ENCODE data around the gene CAMK1D.

CAMK1D gene

DNA sequence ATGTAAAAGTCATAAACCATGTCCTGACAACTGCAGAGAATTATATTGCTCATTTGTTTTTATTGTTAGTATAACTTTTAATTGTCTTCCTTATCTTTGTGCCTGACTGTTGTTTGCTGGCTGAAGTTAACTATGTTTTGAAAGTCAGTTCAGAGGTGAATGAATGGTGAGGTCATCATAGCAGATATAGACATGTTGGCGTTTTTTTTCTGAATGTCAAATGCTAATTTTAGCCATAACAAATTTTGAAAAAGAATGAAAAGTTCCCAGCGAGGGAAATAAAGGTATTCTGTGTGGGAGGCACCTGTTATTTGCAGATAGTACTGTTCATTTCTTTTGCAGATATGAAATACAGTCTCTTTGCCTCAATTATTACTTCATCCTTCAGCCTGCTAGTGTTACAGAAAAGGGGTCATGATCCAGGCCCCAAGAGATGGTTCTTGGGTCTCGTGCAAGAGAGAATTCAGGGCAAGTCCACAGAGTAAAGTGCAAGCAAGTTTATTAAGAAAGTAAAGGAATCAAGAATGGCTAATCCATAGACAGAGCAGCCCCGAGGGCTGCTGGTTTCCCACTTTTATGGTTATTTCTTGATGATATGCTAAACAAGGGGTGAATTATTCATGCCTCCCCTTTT, 96.5 kb downstream of the CAMK1D start:
- peaks cover 3% of the 10 kb centered on the region in 2 donors for H3K9me3 Mint-ChIP-seq

DNA sequence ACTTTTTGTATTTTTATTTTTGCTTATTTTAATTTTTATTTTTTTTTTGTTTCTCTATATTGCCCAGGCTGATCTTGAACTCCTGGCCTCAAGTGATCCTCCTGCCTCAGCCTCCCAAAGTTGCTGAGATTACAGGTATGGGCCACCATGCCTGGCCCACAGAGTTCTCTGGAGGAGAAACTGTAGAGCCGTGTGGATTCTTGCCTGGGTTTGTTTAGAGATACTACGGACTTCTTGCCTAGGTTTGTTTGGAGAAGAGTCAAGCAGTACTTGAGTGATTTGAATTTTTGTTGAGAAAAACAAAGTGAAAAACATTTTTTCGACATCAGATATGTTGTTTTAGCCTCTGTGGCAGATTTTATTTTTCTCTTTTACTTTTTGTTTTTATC, 99.0 kb downstream of the CAMK1D start:
- ATAC-seq (replicated peaks) (no peak), DNase-seq (no peak)
- H3K9me3 Mint-ChIP-seq = peaks cover under 1 to 3% of the 10 kb centered on the region in 2 donors
- peaks cover 0 to 9% of the 10 kb centered on the region in 2 donors for H3K36me3 Mint-ChIP-seq
- no peaks in the 10 kb centered on the region for H3K27me3 Mint-ChIP-seq
- peaks cover 46 to 76% of the 10 kb centered on the region in 2 donors for H3K4me1 Mint-ChIP-seq
- peak overlapping the region; percentile 67 to 72 for H3K4me3 Mint-ChIP-seq
- H3K27ac Mint-ChIP-seq = peak overlapping the region; percentile 91

More for the DNA sequence above, 96.5 kb downstream of the CAMK1D start:
- no peak for DNase-seq
- peak; percentile 49 to 64 for ATAC-seq (replicated peaks)
- Mint-ChIP-seq H3K4me1 (peaks cover 43 to 65% of the 10 kb centered on the region in 2 donors), H3K27me3 (no peaks in the 10 kb centered on the region), H3K36me3 (peaks cover 3 to 12% of the 10 kb centered on the region in 2 donors), H3K27ac (peak overlapping the region; percentile 20), H3K4me3 (peak overlapping the region; percentile 4 to 35)

DNA sequence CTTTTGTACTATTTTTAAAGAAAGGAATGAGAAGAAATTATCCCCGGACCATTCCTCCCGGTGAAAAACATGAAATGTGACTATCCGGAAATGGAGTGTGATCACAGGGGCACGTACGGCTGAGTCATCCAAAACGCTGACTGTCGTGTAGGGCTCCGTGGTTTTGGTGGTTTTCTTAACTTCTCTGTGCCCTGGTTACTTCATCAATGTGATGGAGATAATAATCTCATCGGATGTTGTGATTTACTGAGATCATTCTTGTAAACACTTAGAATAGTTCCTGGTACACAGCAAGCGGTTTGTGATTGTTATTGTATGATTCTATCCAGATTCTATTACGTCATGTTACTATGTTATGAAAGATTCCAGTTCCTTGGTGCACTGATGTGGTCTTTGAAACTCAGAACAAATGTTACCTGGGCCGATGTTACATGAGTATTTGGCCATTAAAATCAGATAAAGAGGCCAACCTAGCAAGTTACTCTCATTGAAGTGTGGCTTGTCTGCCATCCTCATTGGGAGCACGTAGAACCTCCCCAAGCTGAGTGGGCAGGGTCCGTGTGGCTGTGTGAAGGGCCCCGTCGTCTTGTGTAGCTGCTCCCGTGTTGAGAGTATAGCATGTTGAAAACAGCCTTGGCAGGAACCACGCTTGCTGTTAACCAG, 99.5 kb downstream of the CAMK1D start:
- ATAC-seq (replicated peaks) (peak; percentile 92 to 96), DNase-seq (peak; percentile 39)
- Mint-ChIP-seq H3K36me3 (peaks cover 0 to 11% of the 10 kb centered on the region in 2 donors), H3K27me3 (no peaks in the 10 kb centered on the region), H3K4me1 (peaks cover 46 to 80% of the 10 kb centered on the region in 2 donors), H3K27ac (peak overlapping the region; percentile 91), H3K9me3 (peaks cover 0 to 3% of the 10 kb centered on the region in 2 donors), H3K4me3 (peak overlapping the region; percentile 67 to 72)

DNA sequence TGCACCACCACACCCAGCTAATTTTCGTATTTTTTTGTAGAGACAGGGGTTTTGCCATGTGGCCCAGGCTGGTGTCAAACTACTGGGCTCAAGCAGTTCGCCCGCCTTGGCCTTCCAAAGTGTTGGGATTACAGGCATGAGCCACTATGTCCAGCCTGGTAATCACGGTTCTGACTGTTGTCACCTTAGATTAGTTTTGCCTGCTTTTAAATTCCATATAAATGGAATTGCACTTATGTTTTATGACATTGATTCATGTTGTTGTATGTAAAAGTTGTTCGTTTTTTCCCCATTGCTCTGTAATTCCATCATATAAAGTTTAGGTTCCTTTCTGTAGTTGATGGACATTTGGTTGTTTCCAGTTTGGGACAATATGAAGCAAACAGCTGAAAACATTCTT, 106.0 kb downstream of the CAMK1D start:
- Mint-ChIP-seq H3K36me3 (peaks cover 0 to 16% of the 10 kb centered on the region in 2 donors), H3K4me1 (peaks cover 31 to 54% of the 10 kb centered on the region in 2 donors), H3K27me3 (no peaks in the 10 kb centered on the region), H3K9me3 (no peaks in the 10 kb centered on the region), H3K27ac (peak overlapping the region; percentile 71), H3K4me3 (no peak overlapping the region)
- DNase-seq = no peak
- ATAC-seq (replicated peaks) = no peak

DNA sequence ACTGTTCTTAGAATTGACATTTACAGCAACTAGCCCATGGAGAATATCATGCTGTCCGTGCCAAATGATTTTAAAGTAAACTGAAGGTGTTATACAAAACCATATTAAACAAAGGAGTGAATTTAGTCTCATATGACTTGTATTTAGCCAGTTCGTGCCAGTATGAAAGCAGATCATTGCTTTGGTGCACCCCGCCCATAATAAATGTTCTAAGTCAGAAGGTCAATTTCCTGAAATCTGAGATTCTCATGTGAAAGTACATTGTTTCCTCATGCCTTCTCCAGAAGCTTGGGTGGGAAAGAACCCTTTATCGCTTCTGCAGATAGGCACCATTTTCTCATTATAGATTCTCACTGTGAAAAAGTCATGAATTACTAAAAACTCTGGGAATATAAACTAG, 106.4 kb downstream of the CAMK1D start:
- Mint-ChIP-seq H3K4me3 (no peak overlapping the region), H3K4me1 (peaks cover 28 to 54% of the 10 kb centered on the region in 2 donors), H3K36me3 (peaks cover 0 to 16% of the 10 kb centered on the region in 2 donors), H3K9me3 (no peaks in the 10 kb centered on the region), H3K27ac (peak overlapping the region; percentile 17), H3K27me3 (no peaks in the 10 kb centered on the region)
- ATAC-seq (replicated peaks) = no peak
- no peak for DNase-seq

DNA sequence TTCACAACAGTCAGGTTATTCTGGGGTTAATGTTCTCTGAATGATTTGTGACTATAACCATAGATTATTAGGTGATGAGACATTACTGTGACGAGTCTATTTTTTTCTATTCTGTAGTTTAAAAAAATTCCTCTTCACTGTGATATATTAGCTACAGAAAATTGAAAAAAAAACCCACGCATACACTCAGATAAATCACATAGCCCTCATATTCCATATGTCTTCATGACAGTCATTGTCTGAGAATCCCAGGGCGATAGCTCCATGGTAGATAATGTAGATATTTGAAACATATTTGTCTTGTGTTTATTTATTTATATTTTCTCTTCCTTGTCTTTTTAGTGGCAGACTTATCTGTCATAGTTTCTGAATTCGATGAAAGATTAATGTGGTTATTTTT, 110.0 kb downstream of the CAMK1D start:
- DNase-seq (no peak), ATAC-seq (replicated peaks) (no peak)
- Mint-ChIP-seq H3K27me3 (no peaks in the 10 kb centered on the region), H3K4me1 (peaks cover 31 to 56% of the 10 kb centered on the region in 2 donors), H3K36me3 (peaks cover 4 to 22% of the 10 kb centered on the region in 2 donors), H3K27ac (no peak overlapping the region), H3K4me3 (no peak overlapping the region), H3K9me3 (peaks cover 0 to 2% of the 10 kb centered on the region in 2 donors)

DNA sequence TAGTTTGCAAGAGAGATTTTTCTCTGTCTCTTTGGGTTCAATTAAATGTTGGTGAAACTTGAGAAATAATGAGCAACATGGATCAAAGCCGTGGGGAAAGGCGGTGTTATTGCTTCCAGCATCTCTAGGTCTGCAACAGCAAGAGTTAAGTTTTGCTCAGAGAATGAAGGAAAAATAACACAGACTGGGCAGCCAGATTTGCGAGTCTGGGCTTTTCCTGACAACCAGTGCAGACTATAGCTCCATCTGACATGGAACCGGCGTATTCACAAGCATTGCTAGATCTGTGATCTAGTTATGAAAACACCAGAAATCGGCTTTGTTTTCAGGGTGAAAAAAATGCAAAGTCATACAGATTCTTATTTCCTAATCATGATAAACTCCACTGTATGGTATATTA, 110.4 kb downstream of the CAMK1D start:
- Mint-ChIP-seq H3K27me3 (no peaks in the 10 kb centered on the region), H3K4me3 (no peak overlapping the region), H3K4me1 (peaks cover 31 to 57% of the 10 kb centered on the region in 2 donors), H3K9me3 (peaks cover 0 to 2% of the 10 kb centered on the region in 2 donors), H3K36me3 (peaks cover 4 to 22% of the 10 kb centered on the region in 2 donors), H3K27ac (no peak overlapping the region)
- DNase-seq (no peak), ATAC-seq (replicated peaks) (no peak)

DNA sequence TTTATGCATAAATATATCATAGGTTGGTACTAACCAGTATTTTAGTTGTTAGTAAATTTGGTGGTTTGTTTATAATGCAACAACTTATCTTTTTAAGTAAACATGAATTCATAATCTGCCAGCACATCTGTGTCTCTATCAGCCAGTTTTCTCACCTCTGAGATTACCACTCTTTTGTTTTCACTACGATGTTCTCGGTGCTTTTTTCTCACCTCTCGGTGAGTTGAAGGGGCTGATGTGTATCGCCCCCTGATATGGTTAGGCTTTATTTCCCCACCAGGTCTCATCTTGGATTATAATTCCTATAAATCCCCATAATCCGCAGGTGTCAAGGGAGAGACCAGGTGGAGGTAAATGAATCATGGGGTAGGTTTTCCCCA, 114.1 kb downstream of the CAMK1D start:
- ATAC-seq (replicated peaks) (no peak), DNase-seq (no peak)
- Mint-ChIP-seq H3K4me1 (peaks cover 26 to 66% of the 10 kb centered on the region in 2 donors), H3K27ac (no peak overlapping the region), H3K9me3 (peaks cover 0 to 2% of the 10 kb centered on the region in 2 donors), H3K36me3 (peaks cover 4 to 20% of the 10 kb centered on the region in 2 donors), H3K27me3 (no peaks in the 10 kb centered on the region), H3K4me3 (no peak overlapping the region)

DNA sequence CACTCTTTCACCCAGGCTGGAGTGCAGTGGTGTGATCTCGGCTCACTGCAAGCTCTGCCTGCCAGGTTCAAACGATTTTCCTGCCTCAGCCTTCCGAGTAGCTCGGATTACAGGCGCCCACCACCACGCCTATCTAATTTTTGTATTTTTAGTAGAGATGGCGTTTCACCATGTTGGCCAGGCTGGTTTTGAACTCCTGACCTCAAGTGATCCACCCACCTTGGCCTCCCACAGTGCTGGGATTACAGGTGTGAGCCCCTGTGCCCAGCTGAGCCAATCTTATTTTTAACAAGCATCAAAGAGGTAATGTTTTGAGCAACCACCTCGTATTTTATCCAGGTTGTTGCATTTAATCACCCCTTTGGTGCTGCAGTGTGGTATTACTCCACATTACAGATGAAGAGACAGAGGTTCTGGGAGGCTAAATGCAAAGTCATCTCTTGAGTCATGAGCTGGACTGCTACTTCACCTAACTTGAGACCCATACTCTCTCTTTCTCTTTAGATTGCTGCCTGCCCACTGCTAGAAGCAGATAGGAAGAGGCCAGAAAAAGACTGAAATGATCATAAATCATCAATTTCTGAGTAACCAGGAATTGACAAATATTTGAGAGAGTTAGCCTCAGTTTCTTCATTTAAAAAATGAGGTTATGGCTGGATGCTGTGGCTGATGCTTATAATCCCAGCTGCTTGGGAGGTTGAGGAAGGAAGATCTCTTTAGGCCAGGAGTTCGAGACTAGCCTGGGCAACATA, 116.2 kb downstream of the CAMK1D start:
- peak overlapping the region; percentile 5 for H3K27ac Mint-ChIP-seq
- no peak overlapping the region for H3K4me3 Mint-ChIP-seq
- no peaks in the 10 kb centered on the region for H3K27me3 Mint-ChIP-seq
- no peak for ATAC-seq (replicated peaks)
- H3K9me3 Mint-ChIP-seq = peaks cover 0 to 2% of the 10 kb centered on the region in 2 donors
- peaks cover 4 to 20% of the 10 kb centered on the region in 2 donors for H3K36me3 Mint-ChIP-seq
- peaks cover 31 to 71% of the 10 kb centered on the region in 2 donors for H3K4me1 Mint-ChIP-seq
- DNase-seq = no peak

DNA sequence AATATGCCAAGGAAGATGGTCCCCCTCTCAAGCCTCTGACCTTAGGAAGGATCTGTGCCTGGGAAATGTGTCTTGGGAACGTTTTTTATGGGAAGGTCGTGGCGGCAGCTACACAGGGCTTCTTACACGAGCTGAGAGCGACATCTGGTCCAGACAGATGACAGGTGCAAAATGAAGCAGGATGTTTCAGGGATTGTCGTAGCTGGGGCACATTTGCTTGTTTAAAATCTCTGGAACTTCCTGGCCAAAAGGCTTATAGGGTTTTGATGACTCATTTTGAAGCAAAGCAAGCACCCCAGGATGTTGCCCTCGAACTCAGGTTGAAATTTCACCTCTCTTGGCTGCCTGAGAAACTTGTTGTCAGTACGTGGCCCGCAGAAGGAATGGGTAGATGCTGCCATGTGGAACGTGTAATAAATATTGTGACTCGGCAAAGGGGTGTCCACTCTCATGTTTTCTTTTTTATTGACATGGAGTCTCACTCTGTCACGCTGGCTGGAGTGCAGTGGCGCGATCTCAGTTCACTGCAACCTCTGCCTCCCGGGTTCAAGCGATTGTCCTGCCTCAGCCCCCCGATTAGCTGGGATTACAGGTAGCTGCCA, 117.5 kb downstream of the CAMK1D start:
- Mint-ChIP-seq H3K27ac (no peak overlapping the region), H3K9me3 (peaks cover 0 to 2% of the 10 kb centered on the region in 2 donors), H3K4me3 (no peak overlapping the region), H3K27me3 (no peaks in the 10 kb centered on the region), H3K4me1 (peaks cover 33 to 72% of the 10 kb centered on the region in 2 donors), H3K36me3 (peaks cover 4 to 17% of the 10 kb centered on the region in 2 donors)
- ATAC-seq (replicated peaks) = no peak
- no peak for DNase-seq

DNA sequence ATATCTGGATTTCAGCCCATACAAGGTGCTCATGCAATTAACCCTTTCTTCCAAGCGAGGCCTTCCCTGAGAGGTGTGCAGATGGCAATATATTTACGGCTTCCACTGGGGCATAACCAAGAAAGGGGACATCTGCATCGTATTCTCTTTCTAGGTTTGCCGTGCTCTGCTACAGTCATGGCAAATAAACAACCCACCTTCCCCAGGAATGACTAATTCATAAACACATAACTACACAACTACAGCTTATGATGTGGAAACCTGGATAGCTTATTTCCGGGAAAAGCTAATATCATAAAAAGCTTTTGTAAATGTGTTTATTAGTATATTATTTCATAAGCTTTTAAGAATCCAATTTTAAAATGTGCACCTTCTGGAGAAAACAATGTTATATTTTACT, 120.0 kb downstream of the CAMK1D start:
- no peaks in the 10 kb centered on the region for H3K9me3 Mint-ChIP-seq
- no peak for DNase-seq
- H3K27ac Mint-ChIP-seq = no peak overlapping the region
- no peak for ATAC-seq (replicated peaks)
- peaks cover 0 to 16% of the 10 kb centered on the region in 2 donors for H3K36me3 Mint-ChIP-seq
- no peaks in the 10 kb centered on the region for H3K27me3 Mint-ChIP-seq
- H3K4me1 Mint-ChIP-seq = peaks cover 39 to 71% of the 10 kb centered on the region in 2 donors
- H3K4me3 Mint-ChIP-seq = no peak overlapping the region

DNA sequence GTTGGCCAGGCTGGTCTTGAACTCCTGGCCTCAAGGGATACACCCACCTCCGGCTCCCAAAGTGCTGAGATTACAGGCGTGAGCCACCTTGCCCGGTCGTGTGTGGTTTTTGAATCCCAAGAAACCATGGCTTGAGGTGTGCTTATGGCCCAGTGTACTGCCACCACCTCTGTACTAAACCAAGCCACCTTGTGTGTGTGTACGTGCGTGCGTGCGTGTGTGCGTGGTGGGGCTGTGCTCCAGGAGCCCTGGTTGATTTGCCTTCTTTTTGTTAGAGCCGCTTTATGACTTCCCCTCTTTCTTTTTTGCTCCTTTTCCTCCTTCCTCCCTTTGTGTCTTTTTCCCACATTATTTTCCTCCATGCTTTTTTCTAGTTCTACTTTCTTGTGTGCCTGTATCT, 121.4 kb downstream of the CAMK1D start:
- H3K27me3 Mint-ChIP-seq = no peaks in the 10 kb centered on the region
- H3K36me3 Mint-ChIP-seq = peaks cover 7 to 27% of the 10 kb centered on the region in 2 donors
- peaks cover 0 to 2% of the 10 kb centered on the region in 2 donors for H3K9me3 Mint-ChIP-seq
- peaks cover 43 to 74% of the 10 kb centered on the region in 2 donors for H3K4me1 Mint-ChIP-seq
- ATAC-seq (replicated peaks) = no peak
- no peak overlapping the region for H3K4me3 Mint-ChIP-seq
- no peak for DNase-seq
- no peak overlapping the region for H3K27ac Mint-ChIP-seq

DNA sequence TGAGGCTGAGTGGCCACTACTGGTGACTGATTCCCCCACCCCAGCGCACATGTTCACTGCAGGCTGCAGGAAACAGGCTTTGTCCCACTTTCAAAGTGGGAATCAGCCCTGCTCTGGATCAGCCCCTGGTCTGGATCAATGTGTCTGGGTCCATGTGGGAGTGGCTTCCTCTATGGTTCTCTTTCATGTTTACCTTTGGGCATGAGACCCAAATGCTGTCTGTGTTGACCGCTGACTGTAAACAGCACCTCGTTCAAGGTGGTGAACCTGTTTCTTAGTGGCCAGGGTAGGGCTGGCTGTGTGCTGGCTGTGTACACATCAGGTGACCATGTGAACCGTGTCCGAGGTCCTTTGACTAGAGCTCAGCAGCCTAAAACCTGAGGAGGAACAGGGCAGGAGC, 121.8 kb downstream of the CAMK1D start:
- no peak for DNase-seq
- Mint-ChIP-seq H3K36me3 (peaks cover 7 to 25% of the 10 kb centered on the region in 2 donors), H3K4me3 (no peak overlapping the region), H3K27ac (no peak overlapping the region), H3K9me3 (peaks cover 0 to 2% of the 10 kb centered on the region in 2 donors), H3K4me1 (peaks cover 42 to 69% of the 10 kb centered on the region in 2 donors), H3K27me3 (no peaks in the 10 kb centered on the region)
- no peak for ATAC-seq (replicated peaks)

DNA sequence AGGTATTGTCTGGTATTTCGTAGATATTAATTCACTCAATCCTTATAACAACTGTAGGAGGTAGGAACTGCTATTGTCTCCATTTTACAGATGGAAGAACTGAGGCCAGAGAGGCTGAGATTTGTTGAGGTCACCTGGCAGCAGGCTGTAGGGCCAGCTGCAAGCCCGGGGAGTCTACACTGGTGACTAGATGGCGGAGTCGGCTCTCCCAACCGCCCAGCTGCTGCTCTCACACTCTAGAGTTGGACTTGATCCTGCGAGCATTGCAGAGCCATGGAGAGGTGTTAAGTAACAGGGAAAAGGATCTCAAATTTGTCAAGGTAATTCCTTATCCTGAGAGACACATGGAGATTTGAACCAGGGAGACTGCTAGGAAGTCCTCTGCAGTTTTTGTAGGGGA, 124.1 kb downstream of the CAMK1D start:
- no peaks in the 10 kb centered on the region for H3K27me3 Mint-ChIP-seq
- H3K4me1 Mint-ChIP-seq = peaks cover 46 to 67% of the 10 kb centered on the region in 2 donors
- ATAC-seq (replicated peaks) (no peak), DNase-seq (no peak)
- H3K4me3 Mint-ChIP-seq = no peak overlapping the region
- H3K27ac Mint-ChIP-seq = peak overlapping the region; percentile 79
- peaks cover 0 to 2% of the 10 kb centered on the region in 2 donors for H3K9me3 Mint-ChIP-seq
- H3K36me3 Mint-ChIP-seq = peaks cover 15 to 36% of the 10 kb centered on the region in 2 donors
